ENCODE results near the gene INAFM2.

DNA sequence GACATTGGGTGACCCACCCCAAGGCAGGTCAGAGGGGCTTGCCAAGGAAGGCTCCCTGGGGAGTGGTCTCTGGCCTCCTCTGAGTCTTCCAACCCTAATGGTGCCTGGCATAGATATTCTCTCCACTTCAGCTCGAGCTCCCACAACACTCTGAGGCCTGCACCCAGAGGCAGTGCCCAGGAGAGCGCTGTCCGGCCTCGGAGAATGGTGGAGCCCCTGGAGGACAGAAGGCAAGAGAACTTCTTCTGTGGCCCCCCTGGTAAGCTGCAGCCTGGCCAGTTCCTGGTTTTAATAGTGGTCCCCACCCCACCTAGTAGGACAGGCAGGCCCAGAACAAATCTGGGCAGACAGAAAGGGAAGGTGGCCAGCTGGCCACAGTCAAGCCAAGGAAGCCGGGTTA lies 41.5 kb downstream of the INAFM2 start:
- TF ChIP-seq ZNF76 (CRISPR knock-in tag; IDR thresholded peaks at IDR 0.05; ENCODE audit: borderline replicate concordance) (no peak), BACH1 (tag; IDR thresholded peaks at IDR 0.05) (no peak), POLR2A (conservative IDR thresholded peaks at IDR 0.05) (no peak), EZH2 (IDR thresholded peaks at IDR 0.05; ENCODE audit: borderline replicate concordance, low read depth, low read length) (no peak), ZZZ3 (IDR thresholded peaks at IDR 0.05) (no peak), ZNF232 (CRISPR knock-in tag; IDR thresholded peaks at IDR 0.05) (no peak), ZC3H8 (IDR thresholded peaks at IDR 0.05) (no peak), RFX5 (IDR thresholded peaks at IDR 0.05; ENCODE audit: low read depth, low read length) (no peak), CTCF (IDR thresholded peaks at IDR 0.05 in 2 of 3, conservative IDR thresholded peaks at IDR 0.05 in 1 of 3; ENCODE audit: insufficient read depth in 2 of 3, low read depth in 1 of 3, low read length in 3 of 3) (no peak), NR4A1 (CRISPR knock-in tag; IDR thresholded peaks at IDR 0.05) (no peak), NR4A1 (tag; IDR thresholded peaks at IDR 0.05) (no peak), CAMTA2 (CRISPR knock-in tag; conservative IDR thresholded peaks at IDR 0.05) (no peak), NFYB (IDR thresholded peaks at IDR 0.05; ENCODE audit: extremely low read depth, insufficient read length) (no peak)

All from K562 (cell line).